ENCODE results near the gene RPS10. TPM values are rescaled to one million over a fixed set of nuclear protein-coding genes. Genes with fewer than 3 reads are reported as not detected.

The RPS10 gene
- total and polyA plus RNA-seq, 2 of the 8 experiments (the other 6 are each of a cell fraction or from before 2014, with no cell fraction given): 2,408 to 11,142 TPM

- TF ChIP-seq, protein P1, sequence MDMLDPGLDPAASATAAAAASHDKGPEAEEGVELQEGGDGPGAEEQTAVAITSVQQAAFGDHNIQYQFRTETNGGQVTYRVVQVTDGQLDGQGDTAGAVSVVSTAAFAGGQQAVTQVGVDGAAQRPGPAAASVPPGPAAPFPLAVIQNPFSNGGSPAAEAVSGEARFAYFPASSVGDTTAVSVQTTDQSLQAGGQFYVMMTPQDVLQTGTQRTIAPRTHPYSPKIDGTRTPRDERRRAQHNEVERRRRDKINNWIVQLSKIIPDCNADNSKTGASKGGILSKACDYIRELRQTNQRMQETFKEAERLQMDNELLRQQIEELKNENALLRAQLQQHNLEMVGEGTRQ (IDR thresholded peaks at IDR 0.05; ENCODE audit: low read length): no peak
- TF ChIP-seq SAP30 (IDR thresholded peaks at IDR 0.05; ENCODE audit: insufficient read depth, insufficient replicate concordance, low read length) (no peak), TBP (IDR thresholded peaks at IDR 0.05; ENCODE audit: low read depth, low read length) (no peak), CBX5 (IDR thresholded peaks at IDR 0.05; ENCODE audit: low read depth, low read length) (no peak), GTF2F1 (IDR thresholded peaks at IDR 0.05; ENCODE audit: borderline replicate concordance, low read depth, low read length) (no peak)
Measured at GRCh38 chr6:34474754-34475153, 48.9 kb upstream of the RPS10 start (continued).
